Activated CD4-positive, CD25-positive, alpha-beta regulatory T cell treated with anti-CD3 and anti-CD28 coated beads, Interleukin-2, amount 50 U/mL, for 72 hours (primary cell): ENCODE measurements around the gene VSIG4.

Source experiments
- DNase-seq: peaks from one replicate; pipeline ENCODE4 v3.0.0; 2021

VSIG4 gene

DNA sequence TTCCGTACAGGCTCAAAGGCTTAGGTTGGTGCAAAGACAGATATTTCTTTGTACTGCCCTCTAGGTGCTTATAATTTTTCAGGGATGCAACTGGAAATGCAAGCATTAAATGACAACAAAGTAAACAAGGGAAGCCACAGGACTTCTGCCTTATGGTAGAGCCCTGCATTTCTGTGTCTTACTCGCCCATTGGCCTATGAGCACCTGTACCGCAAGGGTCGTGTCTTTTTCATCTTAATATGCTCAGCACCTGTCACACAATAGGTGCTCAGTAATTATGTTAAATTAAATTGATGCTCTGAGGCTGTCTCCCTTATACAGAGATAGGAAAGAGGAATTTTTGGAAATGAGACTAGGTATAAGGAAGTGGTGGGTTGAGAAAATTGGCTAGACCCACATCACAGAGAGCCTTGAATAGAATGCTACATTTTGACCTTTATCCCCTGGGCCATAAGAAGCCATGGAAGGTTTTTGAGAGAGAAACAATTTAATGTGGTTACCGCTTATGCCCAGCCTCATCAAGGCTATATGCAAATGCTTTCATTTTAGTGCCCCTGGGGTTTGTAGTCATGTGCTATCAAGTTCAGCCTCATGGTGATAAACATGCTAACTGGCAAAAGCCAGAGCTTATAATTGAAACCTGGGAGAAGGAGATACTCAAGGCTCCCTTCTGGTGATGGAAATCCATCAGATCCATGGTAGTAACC is 16.3 kb downstream of the VSIG4 start:
- no peak for DNase-seq

DNA sequence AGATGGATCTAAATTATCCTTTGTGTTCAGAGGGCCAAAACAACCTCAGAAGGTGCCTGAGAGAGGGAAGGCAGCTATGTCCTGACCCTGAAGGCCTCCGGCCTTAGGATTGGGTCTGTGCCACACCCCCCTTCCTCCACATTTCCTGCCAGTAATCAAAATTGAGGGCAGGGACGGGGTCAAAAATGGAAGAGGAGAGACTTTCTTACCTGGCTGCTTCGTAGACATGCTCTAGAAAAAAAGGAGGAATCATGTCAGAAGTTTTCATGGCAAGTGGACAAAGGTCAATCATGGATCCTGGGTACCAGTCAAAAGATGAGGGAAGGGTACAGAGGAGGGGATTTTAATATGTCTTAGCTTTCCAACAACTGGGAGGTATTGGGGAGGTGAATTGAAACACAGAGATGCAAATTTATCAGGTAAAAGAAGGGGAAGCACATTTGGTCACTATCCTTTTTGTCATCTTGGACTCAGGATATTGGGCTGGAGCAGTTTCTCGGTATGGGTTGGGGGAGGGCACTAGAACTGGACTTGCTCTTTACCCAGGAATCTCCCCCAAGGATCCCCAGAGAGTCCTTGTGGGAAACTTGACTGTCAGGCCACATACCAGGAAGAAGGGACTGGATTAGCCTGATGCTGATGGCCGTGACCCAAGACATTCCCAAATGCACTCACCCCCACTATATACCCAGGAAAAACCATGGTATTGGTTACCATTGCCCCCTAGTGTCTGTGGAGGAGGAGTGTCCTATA is 17.1 kb downstream of the VSIG4 start:
- no peak for DNase-seq

DNA sequence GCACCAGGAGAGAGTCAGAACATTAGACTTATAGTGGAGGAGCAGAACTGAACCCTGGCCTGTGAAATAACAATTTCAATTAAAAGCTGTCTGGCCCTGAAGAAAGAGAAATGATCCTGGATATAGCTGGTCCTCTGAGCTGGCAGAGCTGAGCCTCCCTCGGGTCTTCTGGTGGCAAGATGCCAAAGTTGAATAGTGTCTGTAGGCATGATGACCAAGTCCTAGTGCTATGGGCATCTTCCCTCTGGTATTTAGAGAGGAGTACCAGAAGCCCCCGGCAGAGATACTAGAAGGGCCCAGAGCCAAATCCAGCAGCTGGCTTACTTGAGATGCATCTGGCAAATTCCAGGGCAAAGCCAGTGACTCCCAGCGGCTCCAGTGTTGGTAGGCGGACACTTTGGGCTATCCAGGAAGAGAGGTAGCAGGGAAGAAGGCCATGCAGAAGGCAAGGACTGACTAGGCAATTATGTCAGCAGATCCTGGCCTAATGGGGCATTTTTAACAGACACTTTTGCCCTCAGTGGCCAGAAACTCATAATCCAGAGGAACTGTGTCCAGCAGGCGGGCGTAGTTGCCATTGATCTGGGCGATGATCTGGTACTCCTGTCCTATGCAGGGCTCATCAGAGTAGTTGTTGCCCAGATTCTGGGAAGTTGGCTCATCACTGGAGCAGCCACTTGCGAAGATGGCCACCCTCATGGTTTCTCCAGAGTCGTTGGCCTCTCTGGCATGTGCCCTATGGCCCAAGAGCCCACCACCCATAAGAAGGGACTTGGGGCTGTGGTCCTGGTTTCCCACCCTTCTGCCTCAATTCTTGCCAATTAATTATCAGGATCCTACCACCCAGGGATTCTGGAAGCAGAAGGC is 17.9 kb downstream of the VSIG4 start:
- DNase-seq: no peak

DNA sequence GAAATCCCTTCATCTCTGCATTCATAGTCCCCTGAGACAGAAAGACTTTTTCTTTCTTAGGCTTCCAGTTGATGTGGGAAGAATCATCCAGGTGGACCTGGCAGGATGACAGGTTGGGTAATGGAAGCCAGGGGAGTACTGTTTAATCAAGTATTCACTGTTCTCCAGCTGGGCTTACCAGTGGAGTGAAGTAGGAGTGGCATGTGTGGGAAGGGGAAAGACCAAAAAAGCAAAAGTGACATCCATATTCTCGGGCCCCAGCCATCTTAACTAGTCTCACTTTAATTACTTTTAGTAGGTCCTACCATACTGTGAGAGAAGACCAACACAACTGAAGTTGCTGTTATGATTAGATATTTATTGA is 18.5 kb downstream of the VSIG4 start:
- no peak for DNase-seq

DNA sequence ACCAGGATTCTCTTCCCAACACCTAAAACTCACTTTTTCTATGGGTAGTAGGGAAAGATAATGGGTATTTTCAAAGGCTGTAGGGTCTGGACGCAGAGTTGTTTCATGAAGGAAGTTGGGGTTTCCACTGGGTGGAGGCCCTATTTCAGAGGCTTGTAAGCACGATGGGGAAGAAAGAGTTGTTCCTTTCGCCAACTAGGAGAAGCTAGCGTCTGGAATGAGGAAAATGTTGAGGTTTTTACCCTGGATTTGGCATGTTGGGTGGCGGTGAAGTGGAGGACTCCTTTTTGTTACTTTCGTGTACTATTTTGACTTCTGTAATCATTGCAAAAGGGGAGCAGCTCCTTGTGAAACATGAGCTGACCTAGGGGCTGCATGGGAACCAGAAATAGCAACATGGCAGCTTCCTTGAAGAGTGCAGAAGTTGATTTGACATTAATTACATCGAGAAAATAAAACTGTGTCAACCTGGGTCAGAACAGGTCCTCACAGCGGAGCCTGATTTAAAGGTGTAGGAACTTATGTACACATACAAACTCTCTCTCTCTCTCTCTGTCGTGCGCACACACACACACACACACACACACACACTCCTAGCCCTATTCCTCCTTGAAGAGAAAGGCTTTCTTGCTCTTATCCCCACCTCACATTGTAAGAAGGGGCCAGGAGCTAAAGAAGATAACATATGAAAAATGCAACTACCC is 19.1 kb downstream of the VSIG4 start:
- no peak for DNase-seq

DNA sequence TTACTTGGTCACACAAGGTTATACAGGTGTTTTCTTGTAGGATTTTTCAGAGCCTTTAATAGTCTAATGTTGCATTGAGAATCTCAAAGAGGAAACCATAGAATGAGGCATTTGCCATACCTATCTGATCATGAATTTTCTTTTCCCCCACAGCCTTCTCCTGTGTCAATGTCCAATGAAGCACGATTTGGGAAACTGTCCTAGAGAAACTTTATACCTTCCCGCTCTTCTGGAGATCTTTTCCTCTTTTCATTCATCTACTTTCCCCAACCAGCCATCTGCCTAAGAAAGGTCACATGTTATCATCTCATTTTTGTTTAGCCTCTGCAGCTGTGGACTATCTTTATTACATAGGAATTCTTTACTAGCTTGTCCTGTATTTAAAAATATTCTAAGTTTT is 19.9 kb downstream of the VSIG4 start:
- DNase-seq: no peak

DNA sequence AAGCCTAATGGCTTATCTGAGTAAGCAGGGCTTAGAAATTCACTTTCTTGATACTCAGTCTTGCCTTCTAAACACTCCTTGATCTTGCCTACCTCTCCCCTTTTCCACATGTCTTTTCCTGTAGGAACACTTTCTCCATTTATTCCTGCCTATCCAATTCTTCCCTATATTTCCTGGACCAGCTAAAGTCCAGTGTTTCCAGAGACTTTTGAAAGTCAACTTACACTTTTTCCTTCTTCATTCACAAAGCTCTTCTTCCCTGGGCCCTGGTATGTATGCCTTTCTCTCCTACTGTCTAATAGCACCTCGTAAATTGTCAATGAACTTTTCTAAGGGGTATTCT is 20.6 kb downstream of the VSIG4 start:
- no peak for DNase-seq

DNA sequence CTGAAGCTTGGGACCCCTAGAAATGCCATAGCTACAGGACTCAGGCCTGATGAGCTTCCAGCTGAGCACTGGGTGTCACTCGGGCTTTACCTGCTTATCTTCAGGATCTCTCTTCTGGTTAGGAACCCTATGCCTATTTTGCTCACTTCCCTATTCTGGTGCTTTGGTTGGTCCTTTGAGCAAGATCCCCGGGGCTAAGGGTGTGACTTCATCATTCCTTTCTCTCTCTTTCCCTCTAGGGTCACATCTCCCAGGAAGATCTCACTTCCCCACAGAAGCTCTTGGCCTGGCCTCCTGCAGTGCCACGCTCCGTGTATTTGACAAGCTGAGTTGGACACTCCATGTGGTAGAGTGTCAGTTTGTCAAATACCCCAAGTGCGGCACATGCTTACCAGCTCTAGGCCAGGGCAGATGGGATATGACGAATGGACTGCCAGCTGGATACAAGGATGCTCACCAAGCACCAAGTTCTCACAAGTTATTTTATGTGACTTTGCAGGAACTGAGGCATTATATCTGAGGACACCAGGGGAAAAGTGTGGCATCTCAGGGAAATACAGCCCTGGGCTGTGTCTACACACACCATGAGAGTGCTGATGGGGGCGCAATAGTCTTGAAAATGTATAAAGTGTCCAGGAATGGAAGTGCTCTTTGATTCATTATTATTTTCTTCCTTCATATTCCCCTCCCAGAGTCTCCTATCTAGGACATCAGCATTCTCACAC is 21.1 kb downstream of the VSIG4 start:
- no peak for DNase-seq

DNA sequence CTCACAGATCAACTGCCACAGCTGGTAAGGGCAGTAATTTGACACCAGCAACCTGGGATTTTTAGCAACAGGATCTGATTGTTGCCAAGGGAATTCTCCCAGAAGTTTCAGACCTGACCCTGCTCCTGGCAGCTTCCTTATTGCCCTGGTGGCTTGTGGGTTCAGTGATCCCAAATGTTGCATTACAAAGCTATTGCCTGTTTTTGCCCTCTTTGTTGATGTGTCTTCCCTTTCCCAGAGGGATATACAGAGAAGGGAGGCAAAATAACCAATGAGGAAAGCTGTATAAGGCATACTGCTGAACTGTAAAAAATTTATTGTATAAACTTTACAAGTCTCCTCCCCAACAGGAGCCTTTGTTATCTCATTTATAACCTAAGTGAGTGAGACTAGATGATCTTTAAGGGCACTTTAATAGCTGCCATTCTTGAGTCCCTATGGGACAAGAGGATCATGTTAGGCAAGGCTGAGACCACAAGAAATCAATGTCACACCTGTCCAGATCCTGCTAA is 22.2 kb downstream of the VSIG4 start:
- DNase-seq: no peak

DNA sequence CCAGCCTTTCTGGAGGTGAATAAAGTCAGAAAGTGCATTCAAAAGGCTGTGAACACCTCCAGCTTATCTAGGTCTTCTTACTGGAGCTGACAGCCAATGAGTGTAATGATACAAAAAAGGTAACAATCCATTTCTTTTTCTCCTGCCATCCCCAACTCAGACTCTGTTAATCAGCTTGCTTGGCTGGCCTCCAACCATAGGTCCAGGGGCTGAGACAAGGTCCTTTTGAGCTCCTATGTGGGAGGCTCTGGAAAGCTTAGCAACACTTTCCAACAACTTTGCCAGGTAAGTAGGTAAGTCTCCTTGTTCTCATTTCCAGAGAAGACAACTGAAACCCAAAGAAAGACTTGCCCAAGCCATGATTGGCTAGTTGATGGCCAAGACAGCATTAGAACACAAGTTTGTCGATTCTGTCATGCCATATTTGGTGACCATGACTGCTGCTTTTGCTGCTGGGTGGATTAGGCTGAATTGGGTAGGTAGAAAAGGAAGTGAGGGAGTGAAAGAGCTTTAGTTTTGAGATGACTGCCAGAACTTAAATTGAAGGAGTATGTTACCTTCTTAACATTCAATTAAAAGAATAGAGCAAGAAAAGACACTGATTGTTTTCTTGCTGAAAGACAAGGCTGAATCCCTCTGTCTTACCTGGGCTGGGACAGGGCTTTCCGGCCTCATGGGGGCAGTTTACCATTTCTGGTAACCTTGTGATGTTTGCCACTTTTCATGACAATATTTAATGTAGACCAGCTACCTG is 22.8 kb downstream of the VSIG4 start:
- DNase-seq: no peak

DNA sequence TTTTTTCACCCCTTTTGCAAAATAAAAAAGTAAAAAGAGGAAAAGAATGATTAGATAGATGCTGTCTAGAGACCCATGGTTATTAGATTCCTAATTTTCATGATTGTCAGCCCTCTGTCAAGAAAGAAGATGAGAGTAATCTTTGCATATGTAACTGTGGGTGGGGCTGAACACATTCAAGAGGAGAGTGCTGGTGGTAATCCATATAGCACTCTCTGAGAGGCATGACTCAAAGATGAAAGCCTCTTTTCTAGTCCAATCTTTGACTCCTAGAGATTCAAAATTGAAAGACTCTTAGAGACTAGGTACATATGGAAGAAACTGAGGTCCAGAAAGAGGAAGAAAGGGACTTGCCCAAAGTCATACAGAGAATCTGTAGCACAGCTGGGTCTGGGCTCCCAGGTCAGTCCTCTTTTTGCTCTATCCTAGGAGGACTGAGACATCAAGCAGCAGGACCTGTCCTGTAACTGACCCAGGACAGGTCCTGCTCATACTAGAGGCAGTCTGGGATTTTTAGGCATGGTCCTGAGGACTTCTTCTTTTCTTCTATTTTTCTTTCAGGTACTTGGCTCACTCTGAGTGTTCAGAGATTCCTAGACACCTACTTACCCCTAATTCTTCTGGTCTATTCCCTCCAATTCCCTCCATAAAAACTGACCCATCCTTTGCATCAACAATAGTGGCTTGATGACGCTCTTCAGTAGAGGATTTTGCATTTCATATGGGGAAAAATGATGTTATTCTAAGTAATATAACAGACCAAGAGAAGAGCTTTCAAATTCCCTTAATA is 23.8 kb downstream of the VSIG4 start:
- DNase-seq: no peak

DNA sequence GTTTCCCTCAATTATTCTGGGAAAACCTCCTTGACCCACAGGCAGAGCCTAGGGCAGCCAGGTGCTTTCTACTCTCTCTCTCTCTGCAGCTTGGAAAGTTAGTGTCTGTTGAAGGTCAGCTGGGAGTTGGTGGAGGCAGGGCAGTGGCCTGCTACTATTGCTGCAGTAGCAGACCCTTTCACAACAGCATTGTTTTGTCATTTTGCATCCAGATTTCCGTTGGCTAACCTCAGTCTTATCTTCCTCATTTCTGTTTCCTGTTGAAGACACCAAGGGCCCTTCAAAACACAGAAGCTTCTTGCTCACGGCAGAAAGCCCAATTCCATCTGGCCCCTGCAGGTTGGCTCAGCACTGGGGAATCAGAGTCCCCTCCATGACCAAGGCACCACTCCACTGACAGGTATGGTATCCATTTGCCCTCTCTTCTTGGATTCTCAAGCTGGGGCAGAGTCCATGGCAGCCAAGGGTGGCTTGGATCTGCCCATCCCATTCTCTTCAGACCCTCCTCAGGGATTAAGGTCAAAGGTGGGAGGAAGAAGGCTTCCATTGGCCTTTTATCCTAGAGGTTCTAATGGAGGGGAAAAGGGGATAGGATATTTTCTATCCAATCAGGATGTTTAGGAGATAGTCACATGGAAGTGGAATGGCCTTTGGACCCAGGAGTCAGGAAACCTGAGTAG is 24.6 kb downstream of the VSIG4 start:
- no peak for DNase-seq

DNA sequence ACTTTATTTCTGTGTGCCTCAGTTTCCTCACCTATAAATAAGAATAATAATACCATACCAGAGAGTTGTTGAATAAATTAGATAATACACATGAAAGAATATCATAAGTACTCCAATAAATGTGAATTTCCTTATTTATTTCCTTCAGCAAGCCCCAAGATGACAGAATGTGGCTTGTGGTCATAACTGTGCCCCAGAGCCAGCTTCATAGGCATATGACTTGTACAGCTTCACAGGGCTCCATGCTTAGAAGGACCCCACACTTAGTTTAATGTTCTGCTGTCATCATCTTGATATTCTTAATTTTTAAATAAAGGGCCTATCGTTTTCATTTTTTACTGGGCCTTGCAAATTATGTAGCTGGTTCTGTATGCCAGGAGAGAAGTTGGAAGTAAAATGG is 25.3 kb downstream of the VSIG4 start:
- DNase-seq: no peak

DNA sequence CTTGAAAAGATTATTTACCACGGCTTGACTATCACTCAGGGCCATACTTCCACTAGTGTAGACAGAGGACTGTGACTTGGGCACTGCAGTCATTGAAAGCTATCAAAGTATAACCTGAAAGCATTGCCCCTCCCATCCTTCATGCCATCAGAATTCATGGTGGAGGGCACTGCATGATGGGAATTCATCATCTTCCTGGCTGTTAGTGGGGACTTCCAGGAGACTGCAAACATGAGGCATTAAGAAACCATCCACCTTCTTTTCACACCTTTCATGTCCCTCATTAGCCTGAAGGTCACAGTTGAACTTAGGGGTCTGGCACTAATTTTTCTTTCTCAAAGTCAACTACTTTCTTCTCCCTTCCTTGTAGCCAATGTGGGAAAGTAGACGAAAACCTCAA is 25.8 kb downstream of the VSIG4 start:
- no peak for DNase-seq

DNA sequence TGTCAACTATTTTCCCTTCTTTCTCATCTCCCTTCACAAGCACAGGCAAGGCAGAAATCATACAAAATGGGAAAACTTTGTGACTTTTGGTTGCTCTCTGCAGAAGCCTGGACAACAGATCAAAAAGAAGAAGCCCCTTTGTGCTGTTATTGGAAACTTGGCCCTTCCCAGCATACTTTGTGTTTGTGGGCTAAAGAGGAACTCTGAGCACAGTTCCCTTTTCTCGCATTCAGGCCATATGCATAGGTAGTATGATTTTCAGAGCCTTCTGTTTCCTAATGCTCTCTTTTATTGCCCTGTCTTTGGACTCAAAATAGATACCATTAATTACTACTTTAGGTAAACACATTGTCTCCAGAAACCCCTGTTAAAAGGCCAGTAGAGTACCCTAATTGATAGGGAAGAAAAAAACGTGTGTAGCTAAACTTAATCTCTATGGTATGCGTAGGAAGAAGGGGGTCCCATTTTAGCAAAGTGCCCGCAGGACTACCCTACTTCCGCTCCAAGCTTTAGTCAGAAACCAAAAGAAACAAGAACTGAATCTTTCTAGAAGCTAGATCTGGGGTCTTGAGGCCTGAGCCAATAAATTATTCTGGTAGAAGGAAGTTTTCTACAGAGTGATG is 26.6 kb downstream of the VSIG4 start:
- DNase-seq: no peak

DNA sequence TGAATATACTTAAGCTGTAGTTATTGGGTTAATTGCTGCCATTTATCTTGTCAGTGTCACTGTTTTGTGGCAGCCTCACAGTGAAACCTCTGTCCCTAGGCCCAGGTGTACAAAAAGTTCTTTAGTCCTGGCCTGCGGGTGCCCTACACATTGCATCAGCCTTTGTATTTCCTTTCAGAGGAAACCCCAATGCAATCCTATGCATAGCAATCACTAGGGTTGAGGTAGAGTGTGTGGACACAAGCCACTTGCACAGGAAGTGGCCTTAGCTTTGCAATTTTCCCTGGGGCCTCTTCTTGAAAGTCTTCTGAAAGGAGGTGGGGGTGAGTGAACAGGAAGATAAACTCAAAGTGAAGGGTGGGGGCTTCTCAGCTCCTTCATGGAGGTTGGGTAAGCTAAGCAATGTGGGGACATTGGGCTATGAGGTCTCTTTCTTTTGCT is 27.8 kb downstream of the VSIG4 start:
- no peak for DNase-seq

DNA sequence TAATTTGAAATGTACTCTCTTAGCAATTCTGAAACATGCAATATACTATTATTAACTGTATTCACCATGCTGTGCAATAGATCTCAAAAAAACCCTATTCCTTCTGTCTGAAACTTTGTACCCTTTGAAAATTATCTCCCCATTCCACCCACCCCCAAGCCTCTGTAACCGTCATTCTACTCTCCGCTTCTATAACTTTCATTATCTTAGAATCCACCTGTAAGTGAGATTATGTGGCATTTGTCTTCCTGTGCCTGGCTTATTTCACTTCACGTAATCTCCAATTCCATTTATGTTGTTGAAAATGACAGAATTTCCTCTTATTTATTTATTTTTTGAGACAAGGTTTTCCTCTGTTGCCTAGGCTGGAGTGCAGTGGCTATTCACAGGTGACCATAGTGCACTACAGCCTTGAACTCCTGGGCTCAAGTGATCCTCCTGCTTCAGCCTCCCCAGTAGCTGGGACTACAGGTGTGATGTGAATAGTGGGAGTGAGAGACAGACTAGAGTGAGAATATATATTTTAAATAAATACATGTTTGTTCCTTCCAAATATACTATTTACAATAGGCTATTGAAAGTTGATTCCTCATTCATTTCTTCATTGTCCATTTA is 30.5 kb downstream of the VSIG4 start:
- no peak for DNase-seq

DNA sequence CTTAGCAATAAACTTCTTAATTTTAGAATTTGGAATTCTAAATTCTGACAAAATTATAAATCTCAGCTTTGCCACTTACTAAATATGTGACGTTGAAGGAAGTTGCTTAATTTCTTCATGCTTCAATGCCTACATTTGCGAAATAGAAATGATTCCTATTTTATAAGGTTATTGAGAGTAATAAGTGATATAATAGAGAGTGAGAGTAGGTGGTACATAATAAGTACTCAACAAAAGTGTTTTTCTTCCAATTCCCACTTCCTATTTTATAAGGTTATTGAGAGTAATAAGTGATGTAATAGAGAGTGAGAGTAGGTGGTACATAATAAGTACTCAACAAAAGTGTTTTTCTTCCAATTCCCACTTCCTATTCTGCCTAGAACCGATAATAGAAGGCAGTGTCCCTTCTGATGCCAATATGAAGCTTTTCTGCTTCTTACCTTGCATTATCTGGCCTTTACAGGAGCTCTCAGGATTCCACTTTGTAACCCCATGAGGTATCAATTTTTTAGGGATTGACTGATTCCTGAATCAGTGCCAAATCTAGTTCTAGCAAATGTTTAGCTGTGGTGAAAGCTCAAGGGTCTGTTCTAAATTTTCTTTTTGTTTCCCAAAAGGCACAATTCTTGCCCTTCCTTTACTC is 31.4 kb downstream of the VSIG4 start:
- no peak for DNase-seq

DNA sequence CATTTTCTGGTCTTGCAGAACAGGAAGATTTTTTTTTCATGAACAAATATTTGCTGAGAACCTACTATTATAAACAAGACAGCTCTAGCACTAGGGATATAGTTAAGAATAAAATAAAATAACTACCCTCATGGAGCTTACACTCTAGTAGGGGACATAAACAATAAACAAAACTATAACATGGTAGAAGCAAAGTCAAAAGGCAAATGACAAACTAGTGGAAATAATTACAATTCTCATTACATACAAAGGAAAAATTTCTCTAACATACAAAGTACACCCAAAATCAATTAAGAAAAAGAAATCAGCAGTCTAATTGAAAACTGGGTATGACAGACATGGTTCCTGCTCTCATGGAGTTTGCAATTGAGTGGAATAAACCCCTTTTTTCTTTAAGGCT is 32.0 kb downstream of the VSIG4 start:
- no peak for DNase-seq
